Osteocyte (in vitro differentiated cells): Measurements from ENCODE around the gene CCDC6. TPM values are rescaled to one million over a fixed set of nuclear protein-coding genes. Genes with fewer than 3 reads are reported as not detected.
"Not testable (repeated sequence)": the region's sequence is repeated elsewhere in the genome, so short reads cannot be mapped to it uniquely, and the experiment has no call there.

ENCODE experiments used
- DNase-seq: peaks from one replicate; pipeline ENCODE4 v3.0.0; 2021; ENCODE audit warnings: mixed read lengths; ENCODE audit not compliant: unreplicated experiment; ENCODE audit errors: extremely low spot score
- H3K27ac Mint-ChIP-seq: one replicate; pipeline ENCODE4 v1.8.0; 2021; ENCODE audit warnings: mild to moderate bottlenecking, mixed read lengths; ENCODE audit not compliant: unreplicated experiment
- H3K27me3 Mint-ChIP-seq: one replicate; pipeline ENCODE4 v1.8.0; 2021; ENCODE audit warnings: mixed read lengths; ENCODE audit not compliant: unreplicated experiment
- H3K36me3 Mint-ChIP-seq: one replicate; pipeline ENCODE4 v1.8.0; 2021; ENCODE audit warnings: mixed read lengths; ENCODE audit not compliant: unreplicated experiment
- H3K4me1 Mint-ChIP-seq: one replicate; pipeline ENCODE4 v1.8.0; 2021; ENCODE audit warnings: mixed read lengths; ENCODE audit not compliant: unreplicated experiment
- H3K4me3 Mint-ChIP-seq: one replicate; pipeline ENCODE4 v1.8.0; 2021; ENCODE audit warnings: mild to moderate bottlenecking, moderate library complexity, mixed read lengths; ENCODE audit not compliant: unreplicated experiment
- H3K9me3 Mint-ChIP-seq: one replicate; pipeline ENCODE4 v1.8.0; 2021; ENCODE audit warnings: mixed read lengths; ENCODE audit not compliant: unreplicated experiment
- CTCF ChIP-seq: fragments of 200-600 bp; sonication (generic); IDR thresholded peaks from 2 replicates; pipeline ENCODE4 v1.5.0; 2021; ENCODE audit warnings: antibody characterized with exemption, mild to moderate bottlenecking, moderate library complexity
- total RNA-seq: library from RNA; stranded (reverse); gene quantifications from 2 replicates; pipeline ENCODE4 v1.2.1, GENCODE V29; 2021

The CCDC6 gene
- total RNA-seq, 1 donor from 2014 or later, result 38.0 TPM

- H3K36me3 Mint-ChIP-seq, result no peaks in the 10 kb centered on the region
- H3K9me3 Mint-ChIP-seq, result no peaks in the 10 kb centered on the region
- no peak overlapping the region for H3K27ac Mint-ChIP-seq
- peaks cover 33% of the 10 kb centered on the region for H3K27me3 Mint-ChIP-seq
- no peaks in the 10 kb centered on the region for H3K4me1 Mint-ChIP-seq
- TF ChIP-seq CTCF, result no peak
- no peak for DNase-seq
- no peak overlapping the region for H3K4me3 Mint-ChIP-seq
These were observed 28.3 kb upstream of the CCDC6 start for GRCh38 chr10:59934701-59935100.

- not testable (repeated sequence) for H3K27ac Mint-ChIP-seq, DNase-seq, H3K36me3 Mint-ChIP-seq, H3K4me1 Mint-ChIP-seq, H3K4me3 Mint-ChIP-seq, H3K9me3 Mint-ChIP-seq
- H3K27me3 Mint-ChIP-seq, result peaks cover 22% of the 10 kb centered on the region
These were observed 24.6 kb upstream of the CCDC6 start for GRCh38 chr10:59930788-59931521.

GRCh38 chr10:59926086-59926485 lies 19.7 kb upstream of the CCDC6 start:
- no peak overlapping the region for H3K4me3 Mint-ChIP-seq
- DNase-seq, result no peak
- no peaks in the 10 kb centered on the region for H3K4me1 Mint-ChIP-seq
- peaks cover 23% of the 10 kb centered on the region for H3K27me3 Mint-ChIP-seq
- H3K27ac Mint-ChIP-seq, result no peak overlapping the region
- H3K9me3 Mint-ChIP-seq, result peaks cover 20% of the 10 kb centered on the region
- no peaks in the 10 kb centered on the region for H3K36me3 Mint-ChIP-seq
- no peak for TF ChIP-seq CTCF

GRCh38 chr10:59922907-59923306 lies 16.6 kb upstream of the CCDC6 start:
- no peak overlapping the region for H3K4me3 Mint-ChIP-seq
- no peak for DNase-seq
- peaks cover 20% of the 10 kb centered on the region for H3K9me3 Mint-ChIP-seq
- H3K27ac Mint-ChIP-seq, result no peak overlapping the region
- H3K4me1 Mint-ChIP-seq, result no peaks in the 10 kb centered on the region
- peaks cover 41% of the 10 kb centered on the region for H3K27me3 Mint-ChIP-seq
- no peak for TF ChIP-seq CTCF
- no peaks in the 10 kb centered on the region for H3K36me3 Mint-ChIP-seq

- Mint-ChIP-seq H3K27me3 (peaks cover 29% of the 10 kb centered on the region), H3K36me3 (peaks cover 4% of the 10 kb centered on the region), H3K4me3 (no peak overlapping the region), H3K9me3 (peaks cover 19% of the 10 kb centered on the region), H3K4me1 (no peaks in the 10 kb centered on the region), H3K27ac (no peak overlapping the region)
- no peak for DNase-seq
- no peak for TF ChIP-seq CTCF
These were observed 11.6 kb upstream of the CCDC6 start for GRCh38 chr10:59917922-59918321.
